ENCODE measurements around the gene PON1.

GRCh38 chr7:95330204-95330960 is 6.0 kb upstream of the PON1 start:
- TF ChIP-seq CTCF (conservative IDR thresholded peaks at IDR 0.05; ENCODE audit: low read depth in 2 of 2) (no peak), POLR2AphosphoS5 (IDR thresholded peaks at IDR 0.05; ENCODE audit: low read depth) (no peak), EZH2 (IDR thresholded peaks at IDR 0.05; ENCODE audit: low read depth, unreplicated experiment) (no peak), ETS1 (IDR thresholded peaks at IDR 0.05) (no peak), JUNB (IDR thresholded peaks at IDR 0.05; ENCODE audit: unreplicated experiment) (no peak), EZH2phosphoT487 (IDR thresholded peaks at IDR 0.05; ENCODE audit: unreplicated experiment) (no peak), REST (IDR thresholded peaks at IDR 0.05; ENCODE audit: unreplicated experiment) (no peak), ZNF114 (CRISPR knock-in tag; IDR thresholded peaks at IDR 0.05) (no peak)
